Astrocyte (in vitro differentiated cells and primary cell): ENCODE data around the gene CTNNA3. TPM values are rescaled to one million over a fixed set of nuclear protein-coding genes. Genes with fewer than 3 reads are reported as not detected.

Experiments used
- DNase-seq: peaks from one replicate; pipeline ENCODE4 v3.0.0-alpha.2; 2010; ENCODE audit warnings: low read depth
- FAIRE-seq: peaks from 2 replicates; lab custom pipeline; 2011; peaks lifted over from hg19 to GRCh38; lab: Jason Lieb, UNC
- H2AFZ ChIP-seq: 2 replicates; pipeline ENCODE4 v1.6.0; 2012; ENCODE audit warnings: low read depth, low read length, inconsistent platforms
- H3K27ac ChIP-seq: 2 replicates; pipeline ENCODE4 v1.5.1; 2011; ENCODE audit warnings: low read depth, low read length, inconsistent platforms
- H3K27me3 ChIP-seq: 2 replicates; pipeline ENCODE4 v1.6.0; 2011; ENCODE audit warnings: low read length, inconsistent platforms; ENCODE audit not compliant: insufficient read depth
- H3K36me3 ChIP-seq: 2 replicates; pipeline ENCODE4 v1.5.1; 2011; ENCODE audit warnings: low read length, inconsistent platforms; ENCODE audit not compliant: insufficient read depth
- H3K4me1 ChIP-seq: 2 replicates; pipeline ENCODE4 v1.5.1; 2011; ENCODE audit warnings: low read length, inconsistent platforms; ENCODE audit not compliant: insufficient read depth
- H3K4me2 ChIP-seq: 2 replicates; pipeline ENCODE4 v1.6.0; 2012; ENCODE audit warnings: low read length, inconsistent platforms
- H3K4me3 ChIP-seq: 2 replicates; pipeline ENCODE4 v1.5.1; 2011; ENCODE audit warnings: low read depth, mild to moderate bottlenecking, low read length, inconsistent platforms; ENCODE audit not compliant: insufficient read depth
- H3K79me2 ChIP-seq: 2 replicates; pipeline ENCODE4 v1.6.0; 2012; ENCODE audit warnings: mild to moderate bottlenecking, low read length, inconsistent platforms; ENCODE audit not compliant: insufficient read depth
- H3K9ac ChIP-seq: 2 replicates; pipeline ENCODE4 v1.6.0; 2012; ENCODE audit warnings: mild to moderate bottlenecking, low read length, inconsistent platforms
- H3K9me3 ChIP-seq: 2 replicates; pipeline ENCODE4 v1.5.1; 2012; ENCODE audit warnings: low read depth, mild to moderate bottlenecking, low read length, inconsistent platforms; ENCODE audit not compliant: insufficient read depth
- H4K20me1 ChIP-seq: 2 replicates; pipeline ENCODE4 v1.6.0; 2012; ENCODE audit warnings: low read length, inconsistent platforms; ENCODE audit not compliant: insufficient read depth
- H3K27ac Mint-ChIP-seq: one replicate; pipeline ENCODE4 v1.8.0; 2021; ENCODE audit warnings: mild to moderate bottlenecking, mixed read lengths; ENCODE audit not compliant: unreplicated experiment
- H3K27me3 Mint-ChIP-seq: one replicate; pipeline ENCODE4 v1.8.0; 2021; ENCODE audit warnings: low read depth, mixed read lengths; ENCODE audit not compliant: unreplicated experiment
- H3K36me3 Mint-ChIP-seq: one replicate; pipeline ENCODE4 v1.8.0; 2021; ENCODE audit warnings: low read depth, mixed read lengths; ENCODE audit not compliant: unreplicated experiment
- H3K4me1 Mint-ChIP-seq: one replicate; pipeline ENCODE4 v1.8.0; 2021; ENCODE audit warnings: low read depth, mixed read lengths; ENCODE audit not compliant: unreplicated experiment
- H3K4me3 Mint-ChIP-seq: one replicate; pipeline ENCODE4 v1.8.0; 2021; ENCODE audit warnings: mild to moderate bottlenecking, moderate library complexity, mixed read lengths; ENCODE audit not compliant: unreplicated experiment
- H3K9me3 Mint-ChIP-seq: one replicate; pipeline ENCODE4 v1.8.0; 2021; ENCODE audit warnings: mild to moderate bottlenecking, mixed read lengths; ENCODE audit not compliant: unreplicated experiment
- EZH2 ChIP-seq: IDR thresholded peaks from 2 replicates; pipeline ENCODE4 v1.6.1; 2012; ENCODE audit warnings: mild to moderate bottlenecking, low read length, inconsistent platforms; ENCODE audit not compliant: insufficient read depth
- total RNA-seq: library from RNA; stranded (reverse); gene quantifications from 2 replicates; pipeline ENCODE4 v1.2.1, GENCODE V29; 2021
- TF ChIP-seq, protein P1 (sequence below): IDR thresholded peaks from 2 replicates; pipeline ENCODE4 v1.5.1; 2011; ENCODE audit warnings: low read depth, mild to moderate bottlenecking, inconsistent platforms, low read length, moderate library complexity; ENCODE audit not compliant: insufficient read depth

CTNNA3 gene
- total RNA-seq, 1 donor from 2014 or later: 0.73 TPM

DNA sequence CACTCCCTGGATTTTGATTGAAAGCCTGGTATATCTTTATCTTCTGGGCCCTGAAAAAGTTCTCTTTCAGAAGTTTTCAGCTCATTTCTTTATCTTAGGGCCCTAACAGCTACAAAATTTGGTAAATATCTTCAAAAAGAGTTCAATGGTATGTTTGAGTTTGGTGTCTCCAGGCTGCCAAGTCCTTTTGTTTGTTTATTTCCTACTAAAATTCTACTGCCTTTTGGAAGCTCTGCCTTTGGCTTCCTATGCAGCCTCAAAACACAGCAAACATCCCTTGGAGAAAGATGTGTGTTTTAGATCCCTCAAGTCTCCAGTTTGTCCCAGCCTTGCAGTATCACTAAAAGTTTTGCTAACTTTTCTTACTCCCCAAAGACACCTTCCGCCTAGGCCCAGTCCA, 623.3 kb downstream of the CTNNA3 start:
- Histone ChIP-seq H3K79me2 (no peaks in the 10 kb centered on the region), H2AFZ (no peak overlapping the region), H4K20me1 (no peaks in the 10 kb centered on the region), H3K9ac (no peak overlapping the region), H3K27me3 (no peaks in the 10 kb centered on the region), H3K4me2 (no peak overlapping the region), H3K27ac (no peak overlapping the region), H3K9me3 (no peaks in the 10 kb centered on the region), H3K36me3 (no peaks in the 10 kb centered on the region), H3K4me1 (no peaks in the 10 kb centered on the region), H3K4me3 (no peak overlapping the region)
- FAIRE-seq (no peak), DNase-seq (no peak)
- Mint-ChIP-seq H3K9me3 (no peaks in the 10 kb centered on the region), H3K27me3 (peaks cover 2% of the 10 kb centered on the region), H3K4me1 (no peaks in the 10 kb centered on the region), H3K4me3 (no peak overlapping the region), H3K27ac (no peak overlapping the region), H3K36me3 (no peaks in the 10 kb centered on the region)
- TF ChIP-seq, protein P1, sequence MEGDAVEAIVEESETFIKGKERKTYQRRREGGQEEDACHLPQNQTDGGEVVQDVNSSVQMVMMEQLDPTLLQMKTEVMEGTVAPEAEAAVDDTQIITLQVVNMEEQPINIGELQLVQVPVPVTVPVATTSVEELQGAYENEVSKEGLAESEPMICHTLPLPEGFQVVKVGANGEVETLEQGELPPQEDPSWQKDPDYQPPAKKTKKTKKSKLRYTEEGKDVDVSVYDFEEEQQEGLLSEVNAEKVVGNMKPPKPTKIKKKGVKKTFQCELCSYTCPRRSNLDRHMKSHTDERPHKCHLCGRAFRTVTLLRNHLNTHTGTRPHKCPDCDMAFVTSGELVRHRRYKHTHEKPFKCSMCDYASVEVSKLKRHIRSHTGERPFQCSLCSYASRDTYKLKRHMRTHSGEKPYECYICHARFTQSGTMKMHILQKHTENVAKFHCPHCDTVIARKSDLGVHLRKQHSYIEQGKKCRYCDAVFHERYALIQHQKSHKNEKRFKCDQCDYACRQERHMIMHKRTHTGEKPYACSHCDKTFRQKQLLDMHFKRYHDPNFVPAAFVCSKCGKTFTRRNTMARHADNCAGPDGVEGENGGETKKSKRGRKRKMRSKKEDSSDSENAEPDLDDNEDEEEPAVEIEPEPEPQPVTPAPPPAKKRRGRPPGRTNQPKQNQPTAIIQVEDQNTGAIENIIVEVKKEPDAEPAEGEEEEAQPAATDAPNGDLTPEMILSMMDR: no peak
- no peak for TF ChIP-seq EZH2

DNA sequence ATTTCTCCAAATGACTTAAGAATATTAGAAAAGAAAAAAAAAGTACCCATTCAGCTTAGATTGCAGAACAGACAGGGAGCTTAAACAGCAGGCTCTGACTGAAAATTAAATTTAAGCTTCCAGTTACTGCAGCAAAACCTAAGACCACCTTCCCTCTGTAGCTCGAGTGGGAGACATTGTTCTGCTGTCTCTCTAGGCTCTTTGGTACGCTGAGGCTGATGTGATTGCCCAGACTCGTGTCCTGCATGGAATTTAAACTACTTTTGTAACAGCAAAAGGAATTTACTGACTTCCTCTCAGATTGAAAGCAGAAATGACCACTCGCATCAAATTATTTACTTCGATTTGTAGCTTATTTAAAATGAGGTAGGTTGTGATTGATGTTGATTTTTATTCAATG, 645.6 kb downstream of the CTNNA3 start:
- Histone ChIP-seq H3K36me3 (no peaks in the 10 kb centered on the region), H3K4me1 (no peaks in the 10 kb centered on the region), H3K9me3 (no peaks in the 10 kb centered on the region), H3K79me2 (no peaks in the 10 kb centered on the region), H3K4me3 (no peak overlapping the region), H3K4me2 (no peak overlapping the region), H3K27me3 (no peaks in the 10 kb centered on the region), H3K9ac (no peak overlapping the region), H2AFZ (peak overlapping the region; percentile 24), H4K20me1 (no peaks in the 10 kb centered on the region), H3K27ac (no peak overlapping the region)
- no peaks in the 10 kb centered on the region for H3K4me1 Mint-ChIP-seq
- no peak overlapping the region for H3K27ac Mint-ChIP-seq
- DNase-seq (no peak), FAIRE-seq (no peak)
- no peaks in the 10 kb centered on the region for H3K9me3 Mint-ChIP-seq
- H3K4me3 Mint-ChIP-seq: no peak overlapping the region
- TF ChIP-seq, protein P1: no peak
- no peak for TF ChIP-seq EZH2
- no peaks in the 10 kb centered on the region for H3K36me3 Mint-ChIP-seq
- H3K27me3 Mint-ChIP-seq: no peaks in the 10 kb centered on the region

DNA sequence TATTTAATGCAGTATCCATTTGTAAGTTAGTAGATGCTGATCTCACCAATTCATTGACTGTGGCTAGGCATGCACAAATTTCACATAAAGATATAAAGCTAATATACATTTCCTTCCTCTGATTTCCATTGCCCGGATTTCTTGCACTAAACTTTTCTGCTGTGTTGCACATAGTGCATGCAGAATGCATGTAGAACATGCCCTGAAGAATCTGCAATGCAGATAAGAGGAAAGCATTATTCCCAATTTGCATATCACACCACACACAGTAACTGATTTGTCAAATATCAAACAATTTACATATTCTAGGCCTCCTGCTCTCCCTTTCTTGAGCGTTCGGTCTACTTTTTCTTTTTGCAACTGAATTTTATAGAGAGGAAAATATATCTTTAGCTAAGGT, 646.0 kb downstream of the CTNNA3 start:
- DNase-seq (no peak), FAIRE-seq (no peak)
- Histone ChIP-seq H3K27ac (no peak overlapping the region), H3K4me3 (no peak overlapping the region), H3K9ac (no peak overlapping the region), H3K79me2 (no peaks in the 10 kb centered on the region), H3K4me1 (no peaks in the 10 kb centered on the region), H3K27me3 (no peaks in the 10 kb centered on the region), H4K20me1 (no peaks in the 10 kb centered on the region), H2AFZ (no peak overlapping the region), H3K9me3 (no peaks in the 10 kb centered on the region), H3K4me2 (no peak overlapping the region), H3K36me3 (no peaks in the 10 kb centered on the region)
- no peaks in the 10 kb centered on the region for H3K4me1 Mint-ChIP-seq
- H3K4me3 Mint-ChIP-seq: no peak overlapping the region
- TF ChIP-seq, protein P1: no peak
- no peak for TF ChIP-seq EZH2
- H3K36me3 Mint-ChIP-seq: no peaks in the 10 kb centered on the region
- H3K27ac Mint-ChIP-seq: no peak overlapping the region
- no peaks in the 10 kb centered on the region for H3K9me3 Mint-ChIP-seq
- H3K27me3 Mint-ChIP-seq: no peaks in the 10 kb centered on the region
